Measurements from ENCODE around the gene SELENOF.

DNA sequence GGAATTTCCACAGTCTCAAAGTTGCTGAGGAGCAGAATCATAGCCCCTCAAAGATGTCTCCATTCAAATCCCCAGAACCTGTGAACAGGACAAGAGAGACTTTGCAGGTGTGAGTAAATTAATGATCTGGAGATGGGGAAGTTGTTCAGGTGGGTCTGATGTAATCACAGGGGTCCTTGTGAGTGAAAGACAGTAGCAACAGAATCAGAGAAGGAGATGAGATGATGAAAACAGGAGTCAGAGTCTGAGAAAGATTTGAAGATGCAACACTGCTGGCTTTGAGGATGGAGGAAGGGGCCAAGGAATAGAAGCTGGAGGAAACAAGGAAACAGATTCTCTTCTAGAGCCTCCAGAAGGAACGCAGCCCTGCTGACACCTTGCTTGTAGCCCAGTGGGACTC lies 81.5 kb downstream of the SELENOF start:
- TF ChIP-seq CTCF (IDR thresholded peaks at IDR 0.05) (no peak), EP300 (IDR thresholded peaks at IDR 0.05; ENCODE audit: low read depth) (no peak), POLR2AphosphoS5 (IDR thresholded peaks at IDR 0.05) (no peak), POLR2A (IDR thresholded peaks at IDR 0.05) (no peak)
